Measurements from ENCODE around the gene DPPA2. TPM values are rescaled to one million over a fixed set of nuclear protein-coding genes. Genes with fewer than 3 reads are reported as not detected.

The DPPA2 gene
- total RNA-seq: not detected
- not detected for polyA plus RNA-seq (2013, experiment 1 of 2)
- polyA plus RNA-seq (2013, experiment 2 of 2): not detected
- total RNA-seq: 0 to 0.10 (median 0) reads per million in 172 experiments

GRCh38 chr3:109316162-109316730 is at the start of gene DPPA2:
Gene DPPA2, minus strand, starts transcription at chr3:109316517. Its CDS starts 1,975 bp downstream, at chr3:109314542.
- Mint-ChIP-seq H3K27ac (no peak within 1 kb of the TSS), H3K4me3 (no peak within 1 kb of the TSS), H3K27me3 (no peaks in the 10 kb centered on the region), H3K36me3 (ENCODE audit: low read depth) (no peaks in the 10 kb centered on the region), H3K9me3 (no peaks in the 10 kb centered on the region), H3K4me1 (ENCODE audit: low read depth) (no peaks in the 10 kb centered on the region)
- ATAC-seq (ENCODE audit: poor library complexity): no peak
- Histone ChIP-seq H3K4me3 (ENCODE audit: low read length) (no peak within 1 kb of the TSS), H3K27ac (ENCODE audit: low read depth in 1 of 2, low read length in 2 of 2) (no peak within 1 kb of the TSS), H3K4me1 (ENCODE audit: insufficient read depth, low read length) (no peaks in the 10 kb centered on the region), H3K36me3 (ENCODE audit: insufficient read depth, low read length) (no peaks in the 10 kb centered on the region), H3K9me3 (ENCODE audit: control insufficient read depth in 1 of 2, insufficient read depth in 1 of 2, low read length in 2 of 2) (no peaks in the 10 kb centered on the region), H3K27me3 (ENCODE audit: control insufficient read depth in 1 of 2, insufficient read depth in 2 of 2, low read length in 2 of 2) (no peaks in the 10 kb centered on the region)
- DNase-seq: no peak
- no peak for TF ChIP-seq CTCF (IDR thresholded peaks at IDR 0.05)
- intact Hi-C loops (cut with DNase I, micrococcal nuclease): no loop called here
- CTCF ChIA-PET: no interaction called here
- POLR2A ChIA-PET: no interaction called here

- H3K27me3 Mint-ChIP-seq: no peaks in the 10 kb centered on the region
- DNase-seq (no peak), ATAC-seq (ENCODE audit: poor library complexity) (no peak)
- intact Hi-C loops (cut with DNase I, micrococcal nuclease): no loop called here
- Histone ChIP-seq H3K4me3 (ENCODE audit: low read length) (no peak overlapping the region), H3K9me3 (ENCODE audit: control insufficient read depth in 1 of 2, insufficient read depth in 1 of 2, low read length in 2 of 2) (no peaks in the 10 kb centered on the region), H3K27me3 (ENCODE audit: control insufficient read depth in 1 of 2, insufficient read depth in 2 of 2, low read length in 2 of 2) (no peaks in the 10 kb centered on the region), H3K27ac (ENCODE audit: low read depth in 1 of 2, low read length in 2 of 2) (no peak overlapping the region), H3K4me1 (ENCODE audit: insufficient read depth, low read length) (no peaks in the 10 kb centered on the region), H3K36me3 (ENCODE audit: insufficient read depth, low read length) (no peaks in the 10 kb centered on the region)
- H3K9me3 Mint-ChIP-seq: no peaks in the 10 kb centered on the region
- TF ChIP-seq CTCF (IDR thresholded peaks at IDR 0.05): no peak
- no peaks in the 10 kb centered on the region for H3K4me1 Mint-ChIP-seq (ENCODE audit: low read depth)
- H3K27ac Mint-ChIP-seq: no peak overlapping the region
- no peaks in the 10 kb centered on the region for H3K36me3 Mint-ChIP-seq (ENCODE audit: low read depth)
- CTCF ChIA-PET: no interaction called here
- no peak overlapping the region for H3K4me3 Mint-ChIP-seq
- POLR2A ChIA-PET: no interaction called here
These were observed 47.8 kb upstream of the DPPA2 start for GRCh38 chr3:109364088-109364487.

DNA sequence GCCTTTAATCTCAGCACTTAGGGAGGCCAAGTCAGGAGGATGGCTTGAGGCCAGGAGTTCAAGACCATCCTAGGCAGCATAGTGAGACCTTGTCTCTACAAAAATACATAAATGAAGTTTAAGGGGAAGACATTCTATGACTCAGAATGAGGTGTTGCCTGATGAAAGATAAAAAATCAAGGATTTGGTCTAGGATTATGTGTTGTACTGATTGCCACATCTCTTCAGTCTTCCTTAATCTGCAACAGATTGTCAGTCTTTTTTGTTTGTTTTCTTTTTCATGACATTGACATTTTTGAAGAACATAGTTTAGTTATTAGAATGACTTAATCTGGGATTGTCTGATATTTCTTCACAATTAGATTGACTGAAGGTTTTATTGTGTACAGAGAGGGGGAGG is 47.3 kb upstream of the DPPA2 start:
- ChIA-PET POLR2A (no interaction called here), CTCF (no interaction called here)
- no peak for TF ChIP-seq CTCF (IDR thresholded peaks at IDR 0.05)
- ATAC-seq (ENCODE audit: poor library complexity): no peak
- no peaks in the 10 kb centered on the region for H3K9me3 Mint-ChIP-seq
- no peak overlapping the region for H3K27ac Mint-ChIP-seq
- no peak overlapping the region for H3K4me3 Mint-ChIP-seq
- H3K4me1 Mint-ChIP-seq (ENCODE audit: low read depth): no peaks in the 10 kb centered on the region
- no peaks in the 10 kb centered on the region for H3K4me1 ChIP-seq (ENCODE audit: insufficient read depth, low read length)
- no peak for DNase-seq
- H3K27me3 Mint-ChIP-seq: no peaks in the 10 kb centered on the region
- H3K36me3 Mint-ChIP-seq (ENCODE audit: low read depth): no peaks in the 10 kb centered on the region
- no peak overlapping the region for H3K4me3 ChIP-seq (ENCODE audit: low read length)
- no peaks in the 10 kb centered on the region for H3K9me3 ChIP-seq (ENCODE audit: control insufficient read depth in 1 of 2, insufficient read depth in 1 of 2, low read length in 2 of 2)
- H3K36me3 ChIP-seq (ENCODE audit: insufficient read depth, low read length): no peaks in the 10 kb centered on the region
- intact Hi-C loops (cut with DNase I, micrococcal nuclease): no loop called here
- no peaks in the 10 kb centered on the region for H3K27me3 ChIP-seq (ENCODE audit: control insufficient read depth in 1 of 2, insufficient read depth in 2 of 2, low read length in 2 of 2)
- no peak overlapping the region for H3K27ac ChIP-seq (ENCODE audit: low read depth in 1 of 2, low read length in 2 of 2)
